ENCODE data around the gene MYT1.

MYT1 gene

DNA sequence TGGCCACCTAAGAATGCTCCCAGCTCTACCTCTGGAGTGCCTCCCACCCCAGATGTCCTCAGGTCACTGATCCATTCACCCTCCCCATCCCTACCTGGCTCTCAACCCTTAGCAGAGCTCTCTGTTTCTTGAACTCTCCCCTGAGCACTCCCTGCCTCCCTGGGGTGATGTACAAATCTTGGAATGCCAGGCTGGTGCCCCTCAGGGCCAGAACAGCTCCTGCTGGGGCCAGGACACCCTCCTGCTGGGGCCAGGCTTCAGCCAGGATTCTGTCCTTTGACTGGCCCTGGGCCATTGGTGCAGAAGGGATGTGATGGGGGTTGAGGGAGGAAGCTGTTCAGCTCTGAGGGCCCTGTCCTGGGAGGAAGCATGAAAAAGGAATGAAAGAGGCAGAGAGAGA is 30.0 kb downstream of the MYT1 start:
- no peak for DNase-seq

DNA sequence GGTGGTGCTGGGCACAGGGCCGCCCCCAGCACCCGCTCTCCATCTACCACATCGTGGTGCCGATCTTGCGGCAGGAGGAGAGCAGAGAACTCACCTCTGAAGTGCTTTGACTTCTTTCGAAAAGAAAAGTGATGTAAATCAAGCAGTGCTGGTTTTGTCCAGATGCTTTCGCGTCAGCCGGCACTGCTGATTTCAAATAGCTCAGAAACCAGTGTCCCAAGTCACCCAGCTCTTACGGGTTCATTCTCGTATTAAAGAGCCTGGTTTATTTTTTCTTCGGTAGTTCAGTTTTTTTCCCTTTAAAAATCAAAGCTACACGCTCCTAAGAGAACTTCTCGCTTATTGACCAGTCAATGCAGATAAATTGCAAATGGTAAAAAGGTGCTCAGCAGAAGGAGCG is 32.1 kb downstream of the MYT1 start:
- no peak for DNase-seq

DNA sequence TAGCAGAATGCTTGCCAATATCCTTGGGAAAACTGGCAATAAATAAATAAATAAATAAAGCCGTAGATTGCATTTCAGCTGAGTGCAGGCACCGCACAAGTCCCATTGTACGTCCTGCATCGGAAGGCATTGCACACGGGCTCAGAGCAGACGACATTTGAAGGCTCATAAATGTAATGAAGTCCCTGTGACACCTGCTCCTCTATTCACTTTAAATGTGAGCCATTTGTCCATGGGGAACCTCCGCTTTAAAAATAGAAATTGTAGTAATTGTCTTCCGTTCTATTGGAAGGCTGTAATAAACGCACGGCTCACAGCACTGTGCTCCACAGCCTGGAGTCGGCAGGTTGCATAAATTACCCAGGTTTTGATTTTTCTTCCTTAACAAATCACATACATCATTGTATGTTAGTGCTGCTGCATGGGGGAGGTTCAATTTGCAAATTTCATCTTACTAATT is 32.6 kb downstream of the MYT1 start:
- DNase-seq, result no peak

DNA sequence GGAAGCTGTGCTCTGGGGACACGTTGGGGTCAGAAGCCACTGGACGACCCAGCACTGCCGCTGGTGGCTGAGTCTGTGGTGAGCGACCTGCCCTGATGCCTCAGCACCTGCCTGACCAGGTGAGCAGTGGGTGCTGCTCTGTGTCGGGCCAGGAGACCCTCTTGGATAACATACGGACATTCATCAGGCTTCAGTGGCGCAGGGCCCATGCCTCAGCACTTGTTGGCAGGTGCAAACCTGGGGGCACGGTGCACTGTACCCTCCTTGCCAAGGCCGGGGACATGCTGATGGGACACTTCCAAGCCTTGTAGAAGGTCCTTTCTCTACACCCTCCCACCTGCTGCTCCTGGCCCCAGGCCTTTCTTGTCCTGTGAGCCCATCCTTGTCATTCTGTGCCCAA is 34.1 kb downstream of the MYT1 start:
- DNase-seq, result no peak

DNA sequence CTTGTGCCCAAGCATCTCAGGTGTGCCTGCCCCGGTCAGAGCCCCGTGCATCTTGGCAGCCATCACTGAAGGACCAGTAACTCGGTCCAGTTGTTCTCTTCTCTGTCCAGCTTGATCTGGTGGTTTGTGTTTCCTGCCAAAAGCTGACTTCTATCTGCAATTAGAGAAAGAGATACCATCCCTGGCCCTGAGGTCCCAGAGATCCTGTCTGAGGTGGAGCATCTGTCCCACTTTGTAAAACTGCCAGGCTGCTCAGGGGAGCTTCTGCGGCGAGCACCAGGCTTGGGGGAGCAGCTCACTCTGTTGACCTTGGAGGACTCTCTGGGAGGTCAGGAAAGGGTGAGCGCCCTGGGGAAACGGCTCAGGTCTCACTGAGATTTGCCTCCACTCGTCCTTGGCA is 35.1 kb downstream of the MYT1 start:
- DNase-seq, result no peak

DNA sequence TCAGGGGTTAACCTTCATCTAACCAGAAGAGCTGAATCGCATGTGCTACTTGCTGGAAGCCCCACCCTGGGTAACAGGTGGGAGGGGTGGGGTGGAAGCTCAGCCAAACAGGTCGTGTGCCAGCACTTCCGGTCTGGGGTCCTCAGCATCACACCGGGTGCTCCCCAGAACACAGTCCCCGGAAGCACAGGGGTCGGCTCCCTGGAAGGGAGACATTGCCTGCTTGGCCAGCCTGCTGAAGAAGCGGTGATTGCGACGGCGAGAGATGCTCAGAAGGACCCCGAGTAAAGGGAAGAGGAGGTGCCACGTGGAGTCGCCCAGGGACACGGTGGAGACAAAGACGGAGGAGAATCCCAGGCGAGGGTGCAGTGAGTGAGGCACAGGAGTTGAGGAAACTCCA is 36.5 kb downstream of the MYT1 start:
- DNase-seq, result no peak

DNA sequence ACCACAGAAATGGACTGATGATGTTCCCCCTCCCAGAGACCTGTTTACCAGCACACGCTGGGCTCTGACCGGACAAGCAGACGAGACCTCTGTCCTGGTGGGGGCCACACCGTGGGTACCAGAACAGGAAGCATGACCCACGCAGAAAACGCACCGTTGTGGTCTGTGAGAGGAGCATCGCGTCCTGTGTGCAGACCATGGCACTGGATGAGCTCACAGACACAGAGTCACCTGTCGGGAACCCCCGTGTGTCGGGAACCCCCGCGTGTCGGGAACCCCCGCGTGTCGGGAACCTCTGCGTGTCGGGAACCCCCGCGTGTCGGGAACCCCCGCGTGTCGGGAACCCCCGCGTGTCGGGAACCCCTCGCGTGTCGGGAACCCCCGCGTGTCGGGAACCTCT is 37.4 kb downstream of the MYT1 start:
- DNase-seq, result no peak

DNA sequence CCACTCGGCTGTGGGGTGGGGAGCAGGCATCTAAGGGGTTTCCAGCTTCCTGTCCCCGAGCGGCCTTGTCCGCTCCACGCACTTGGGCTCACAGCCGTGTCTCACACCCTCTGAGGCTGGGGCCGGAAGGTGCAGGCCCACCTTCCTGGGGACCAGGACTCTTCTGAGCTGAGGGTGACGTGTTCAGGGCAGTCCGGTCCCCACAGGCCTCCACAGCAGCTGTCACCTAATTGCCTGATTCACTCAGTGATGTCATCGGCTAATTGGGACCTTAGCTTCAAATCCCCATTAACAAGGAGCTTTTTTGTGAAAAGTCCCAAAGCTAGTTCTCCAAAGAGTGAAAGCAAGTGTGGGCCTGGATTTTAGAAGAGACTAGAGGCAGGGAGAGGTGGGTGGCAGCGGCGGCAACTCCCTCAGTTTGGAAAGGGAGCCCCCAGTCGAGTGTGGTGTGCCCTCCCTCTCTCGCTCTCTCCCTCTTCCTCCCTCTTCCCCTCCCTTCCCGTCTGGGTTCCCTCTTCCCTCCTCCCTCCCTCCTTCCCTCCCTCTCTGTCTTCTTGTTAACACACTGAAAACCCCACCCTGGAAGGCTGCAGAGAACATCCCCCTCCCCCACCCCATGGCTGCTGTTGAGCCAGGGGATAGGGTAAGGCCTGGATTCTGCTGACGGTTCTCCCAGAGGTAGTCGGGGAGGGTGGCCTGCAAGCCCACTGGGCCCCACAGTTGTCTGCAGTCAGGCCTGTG is 39.0 kb downstream of the MYT1 start:
- no peak for DNase-seq

DNA sequence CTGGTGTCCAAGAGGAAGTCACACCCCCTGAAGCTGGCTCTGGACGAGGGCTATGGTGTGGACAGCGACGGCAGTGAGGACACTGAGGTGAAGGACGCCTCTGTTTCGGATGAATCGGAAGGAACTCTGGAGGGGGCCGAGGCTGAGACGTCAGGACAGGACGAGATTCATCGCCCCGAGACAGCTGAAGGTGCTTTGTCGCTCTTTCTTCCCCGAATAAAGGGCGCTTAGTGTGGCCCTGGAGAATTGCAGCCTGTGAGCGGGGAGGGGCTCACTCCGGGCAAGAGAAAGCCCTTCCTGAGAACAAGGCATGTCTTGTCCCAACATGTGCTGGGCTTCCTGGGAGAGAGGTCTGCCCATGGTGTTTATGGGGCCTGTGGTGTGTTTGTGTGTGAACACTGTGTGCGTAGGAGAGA is 41.4 kb downstream of the MYT1 start:
- DNase-seq, result no peak

DNA sequence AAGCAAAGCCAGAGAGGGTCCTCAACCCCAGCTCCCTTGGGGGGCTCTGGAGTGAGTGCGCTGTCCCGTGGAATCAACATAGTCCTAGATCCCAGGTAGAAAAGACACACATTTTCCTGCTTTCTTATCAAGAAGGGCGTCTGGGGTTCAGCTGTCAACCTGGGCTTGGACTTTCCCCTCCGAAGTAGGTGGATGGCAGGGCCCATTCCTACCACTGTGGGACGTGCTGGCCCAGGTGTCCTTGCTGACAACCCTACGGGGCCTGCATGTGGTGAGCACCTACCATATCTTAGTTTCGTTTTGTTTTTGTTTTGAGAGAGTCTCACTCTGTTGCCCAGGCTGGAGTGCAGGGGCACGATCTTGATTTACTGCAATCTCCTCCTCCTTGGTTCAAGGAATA is 42.4 kb downstream of the MYT1 start:
- no peak for DNase-seq

DNA sequence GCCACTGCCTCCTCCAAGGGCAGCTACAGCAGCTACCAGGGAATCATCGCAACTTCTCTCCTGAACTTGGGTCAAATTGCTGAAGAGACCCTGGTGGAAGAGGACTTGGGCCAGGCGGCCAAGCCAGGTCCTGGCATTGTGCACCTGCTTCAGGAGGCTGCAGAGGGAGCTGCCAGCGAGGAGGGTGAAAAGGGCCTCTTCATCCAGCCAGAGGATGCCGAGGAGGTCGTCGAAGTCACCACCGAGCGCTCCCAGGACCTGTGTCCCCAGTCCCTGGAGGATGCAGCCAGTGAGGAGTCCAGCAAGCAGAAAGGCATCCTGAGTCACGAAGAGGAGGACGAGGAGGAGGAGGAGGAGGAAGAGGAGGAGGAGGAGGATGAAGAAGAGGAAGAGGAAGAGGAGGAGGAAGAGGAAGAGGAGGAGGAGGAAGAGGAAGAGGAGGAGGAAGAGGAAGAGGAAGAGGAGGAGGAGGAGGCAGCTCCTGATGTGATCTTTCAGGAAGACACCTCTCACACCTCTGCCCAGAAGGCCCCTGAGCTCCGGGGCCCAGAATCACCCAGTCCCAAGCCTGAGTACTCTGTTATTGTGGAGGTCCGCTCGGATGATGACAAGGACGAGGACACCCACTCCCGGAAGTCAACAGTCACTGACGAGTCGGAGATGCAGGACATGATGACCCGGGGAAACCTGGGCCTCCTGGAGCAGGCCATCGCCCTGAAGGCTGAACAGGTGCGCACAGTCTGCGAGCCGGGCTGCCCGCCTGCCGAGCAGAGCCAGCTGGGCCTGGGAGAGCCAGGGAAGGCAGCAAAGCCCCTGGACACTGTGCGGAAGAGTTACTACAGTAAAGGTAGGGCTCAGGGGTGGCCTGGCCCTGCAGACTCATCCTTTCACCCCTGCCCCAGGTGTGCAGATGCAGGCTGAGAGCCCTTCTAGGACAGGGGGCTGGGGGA is 43.7 kb downstream of the MYT1 start:
- no peak for DNase-seq

DNA sequence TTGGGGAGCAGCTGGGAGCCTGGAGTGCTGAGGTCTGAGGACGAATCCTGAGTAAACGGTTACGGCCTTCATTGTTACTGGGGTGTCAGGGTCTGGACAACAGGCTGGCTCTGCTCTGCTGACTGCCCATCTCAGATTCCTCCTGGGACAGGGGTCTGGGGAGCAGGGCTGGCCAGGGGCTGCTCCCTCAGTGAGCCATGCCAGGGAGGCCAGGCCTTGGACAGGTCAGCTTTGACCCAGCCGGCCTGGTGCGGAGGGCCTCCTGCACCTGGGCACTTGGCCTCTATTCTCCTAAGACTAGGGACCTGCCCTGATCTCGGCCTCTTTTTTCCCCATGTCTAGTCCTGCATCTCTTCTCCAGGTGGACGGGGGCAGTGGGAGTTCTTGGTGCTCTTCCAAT is 44.9 kb downstream of the MYT1 start:
- no peak for DNase-seq

DNA sequence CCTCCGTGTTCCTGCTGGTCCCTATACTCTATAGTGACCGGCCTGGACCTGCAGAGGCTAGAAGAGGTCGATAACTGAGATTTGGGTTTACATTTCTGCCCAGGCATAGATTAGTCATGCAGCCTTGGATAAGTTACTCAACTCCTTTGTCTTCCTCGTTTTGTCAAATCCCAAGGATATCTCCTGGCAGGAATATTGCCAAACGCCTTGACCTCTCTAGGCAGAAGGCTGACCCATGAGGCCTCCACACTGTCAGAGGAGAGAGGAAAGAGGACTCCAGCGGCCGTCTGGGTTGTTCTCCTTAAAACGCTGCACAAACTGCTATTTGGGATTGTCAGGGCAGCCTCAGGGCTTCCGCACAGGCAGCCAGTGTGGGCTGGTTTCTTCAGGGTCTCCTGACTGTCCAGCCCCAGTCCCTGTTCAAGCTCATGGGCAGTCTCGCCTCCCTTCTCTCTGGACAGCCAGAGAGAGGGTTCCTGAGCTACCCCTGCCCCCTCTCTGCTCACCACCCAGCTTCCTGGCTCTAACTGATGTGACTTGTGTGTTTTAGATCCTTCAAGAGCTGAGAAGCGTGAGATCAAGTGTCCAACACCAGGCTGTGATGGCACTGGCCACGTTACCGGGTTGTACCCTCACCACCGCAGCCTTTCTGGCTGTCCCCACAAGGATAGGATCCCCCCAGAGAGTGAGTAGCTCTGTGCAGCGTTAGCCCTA is 46.6 kb downstream of the MYT1 start:
- DNase-seq, result no peak

DNA sequence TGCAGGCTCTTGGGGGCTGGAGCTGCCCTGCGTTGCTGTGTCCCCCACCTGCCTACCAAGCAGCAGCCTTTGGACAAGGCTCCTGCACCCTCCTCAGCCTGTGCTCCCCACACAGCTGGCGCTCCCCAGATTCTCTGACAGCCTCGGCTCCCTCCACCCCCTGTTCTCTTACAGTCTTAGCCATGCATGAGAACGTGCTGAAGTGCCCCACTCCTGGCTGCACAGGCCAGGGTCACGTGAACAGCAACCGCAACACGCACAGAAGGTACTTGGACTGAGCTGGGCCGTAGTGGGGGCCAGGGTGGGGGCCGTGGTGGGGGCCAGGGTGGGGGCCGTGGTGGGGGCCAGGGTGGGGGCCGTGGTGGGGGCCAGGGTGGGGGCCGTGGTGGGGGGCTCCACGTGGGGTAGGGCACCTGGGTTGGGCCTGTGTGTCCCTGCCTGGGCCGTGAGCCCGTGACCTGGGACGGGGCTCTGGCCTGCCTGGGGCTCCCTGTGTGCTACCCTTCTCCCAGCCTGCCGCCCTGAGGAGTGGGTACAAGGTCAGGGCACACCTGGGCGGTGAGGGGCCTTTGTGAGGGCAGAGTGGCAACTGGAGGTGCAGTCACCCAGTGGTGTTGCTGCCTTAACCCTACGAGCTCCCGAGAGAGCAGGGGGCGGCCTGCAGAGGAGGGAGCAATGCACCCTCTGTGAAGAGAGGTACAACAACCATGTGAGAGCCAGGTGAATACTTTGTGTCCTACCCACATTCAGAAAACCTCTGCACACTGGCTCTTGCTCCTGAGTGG is 47.8 kb downstream of the MYT1 start:
- DNase-seq, result no peak

DNA sequence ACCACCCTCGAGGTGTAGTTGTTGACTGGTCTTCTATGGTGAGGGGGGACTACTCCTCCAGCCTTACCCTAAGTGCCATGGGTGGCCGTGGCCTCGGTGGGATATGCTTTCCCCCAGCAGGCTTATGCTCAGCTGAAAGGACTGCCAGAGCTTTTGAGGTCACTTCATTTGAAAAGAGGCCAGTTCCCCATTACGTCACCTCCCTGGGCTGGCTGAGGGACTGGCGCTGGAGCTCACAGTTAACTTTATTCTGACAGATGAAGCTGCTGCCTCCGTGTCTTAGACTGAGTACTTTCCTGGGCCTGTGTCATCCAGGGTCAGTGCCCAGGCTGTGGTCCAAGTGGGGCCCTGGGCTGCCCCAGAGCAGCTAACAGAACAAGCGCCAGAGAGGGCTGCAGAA is 48.5 kb downstream of the MYT1 start:
- DNase-seq, result no peak

DNA sequence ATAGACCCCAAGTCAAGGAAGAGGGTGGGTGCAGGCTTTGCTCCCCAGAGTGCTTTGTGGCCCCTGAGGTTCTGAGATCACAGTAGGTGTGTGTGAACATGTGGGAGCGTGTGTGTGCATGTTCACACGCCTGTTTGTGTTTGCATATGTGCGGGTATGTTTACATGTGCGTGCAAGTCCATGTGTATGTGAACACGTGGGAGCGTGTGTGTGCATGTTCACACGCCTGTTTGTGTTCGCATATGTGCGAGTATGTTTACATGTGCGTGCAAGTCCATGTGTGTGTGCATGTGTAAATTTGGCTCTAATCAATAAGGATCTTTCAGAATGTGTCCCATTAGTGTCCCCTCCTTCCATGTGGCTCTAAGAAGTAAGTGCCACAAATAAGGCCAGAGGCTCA is 49.9 kb downstream of the MYT1 start:
- no peak for DNase-seq

DNA sequence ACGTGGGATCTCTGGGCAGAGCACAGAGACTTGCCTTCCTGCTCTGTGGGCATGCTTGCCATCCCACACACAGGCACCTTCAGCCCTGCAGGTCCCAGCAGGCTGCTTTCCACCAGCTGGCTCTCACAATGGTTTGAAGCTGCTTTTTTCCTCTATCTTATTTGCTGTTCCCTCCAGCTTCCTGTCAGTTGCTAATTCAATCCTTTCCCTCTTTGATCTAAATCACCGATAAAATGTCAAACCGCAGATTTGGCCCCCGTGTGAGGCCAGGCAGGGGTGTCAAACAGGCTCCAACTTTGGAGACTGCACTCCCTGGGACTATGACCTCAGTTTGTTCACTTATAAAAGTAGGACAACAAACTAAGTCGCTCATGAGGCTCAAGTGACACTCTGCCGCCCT is 50.7 kb downstream of the MYT1 start:
- no peak for DNase-seq

DNA sequence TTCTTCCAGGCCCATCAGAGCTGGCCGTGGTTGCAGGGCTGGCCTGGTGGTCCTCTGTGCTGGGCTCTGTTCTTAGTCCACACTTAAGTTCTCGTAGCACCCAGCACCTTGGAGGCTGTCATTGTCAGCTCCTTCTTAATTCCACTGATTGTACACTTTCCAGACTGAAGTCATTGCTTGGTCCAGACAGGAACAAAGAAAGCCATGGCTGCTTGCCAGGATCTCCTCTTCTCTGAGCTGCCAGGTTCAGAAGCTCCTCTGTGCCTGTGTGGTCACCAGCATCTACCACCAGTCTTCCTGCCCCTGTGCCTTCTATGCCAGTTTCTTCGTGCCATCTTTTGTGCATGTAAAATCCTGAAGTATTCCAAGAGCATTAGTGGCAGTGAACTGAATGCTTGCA is 51.8 kb downstream of the MYT1 start:
- no peak for DNase-seq

DNA sequence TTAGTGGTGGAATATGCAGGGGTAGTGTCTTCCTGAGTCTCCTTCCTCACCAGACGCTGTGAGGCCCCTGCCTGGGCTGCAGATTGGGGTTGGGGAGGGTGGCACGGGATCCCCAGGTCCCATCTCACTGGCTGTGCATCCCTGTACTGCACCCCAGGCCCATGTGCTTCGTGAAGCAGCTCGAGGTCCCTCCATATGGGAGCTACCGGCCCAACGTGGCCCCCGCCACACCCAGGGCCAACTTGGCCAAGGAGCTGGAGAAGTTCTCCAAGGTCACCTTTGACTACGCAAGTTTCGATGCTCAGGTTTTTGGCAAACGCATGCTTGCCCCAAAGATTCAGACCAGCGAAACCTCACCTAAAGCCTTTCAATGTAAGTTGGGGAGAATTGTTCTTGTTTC is 52.7 kb downstream of the MYT1 start:
- no peak for DNase-seq

DNA sequence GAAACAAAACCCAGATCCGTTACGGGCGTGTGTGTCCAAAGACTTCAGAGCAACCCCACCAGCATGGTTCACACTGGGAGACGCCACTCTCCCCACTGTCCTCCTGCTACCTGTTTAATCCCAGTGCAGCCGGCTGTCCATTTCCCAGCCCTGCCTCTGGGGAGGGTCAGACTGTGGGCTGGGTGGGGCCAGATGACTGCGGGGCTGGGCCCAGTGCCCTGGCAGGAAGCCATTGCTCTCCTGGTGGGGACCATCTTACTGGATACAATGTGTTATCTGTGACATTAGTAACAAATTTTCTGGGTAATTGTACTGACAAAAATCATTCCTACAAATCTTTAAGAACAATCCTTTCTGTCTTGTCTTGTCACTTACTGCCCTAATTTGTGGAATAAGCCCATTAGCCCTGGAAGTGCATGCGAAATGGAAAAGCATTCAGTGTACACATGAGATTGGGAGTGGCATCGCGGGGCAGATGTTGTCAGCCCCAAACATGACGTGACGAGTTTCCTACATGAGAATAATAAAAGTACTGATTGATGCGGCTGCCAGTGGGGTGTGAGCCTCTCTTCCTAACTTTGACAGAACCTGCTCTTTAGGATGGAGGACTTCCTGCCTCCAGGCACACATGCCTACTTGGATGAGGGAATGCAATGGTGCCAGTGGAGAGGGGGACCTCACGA is 53.4 kb downstream of the MYT1 start:
- no peak for DNase-seq

DNA sequence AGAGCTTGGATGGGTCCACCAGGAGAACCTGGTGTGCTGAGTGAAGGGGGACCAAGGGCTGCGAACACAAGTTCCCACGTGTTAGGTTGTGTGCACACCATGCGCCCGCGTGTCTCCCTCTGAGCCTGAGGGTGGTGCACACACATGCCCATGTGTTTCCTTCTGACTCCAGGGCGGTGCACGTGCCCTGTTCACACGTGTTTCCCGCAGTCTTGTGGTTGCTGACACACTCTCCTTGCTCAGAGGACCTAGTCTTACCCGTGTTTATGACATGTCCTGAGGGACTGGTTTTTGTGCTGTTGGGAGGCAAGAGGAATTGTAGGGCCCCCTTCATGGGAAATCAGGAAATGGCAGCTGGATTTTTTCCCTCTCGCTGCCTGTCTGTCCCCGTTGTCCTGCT is 55.0 kb downstream of the MYT1 start:
- no peak for DNase-seq

DNA sequence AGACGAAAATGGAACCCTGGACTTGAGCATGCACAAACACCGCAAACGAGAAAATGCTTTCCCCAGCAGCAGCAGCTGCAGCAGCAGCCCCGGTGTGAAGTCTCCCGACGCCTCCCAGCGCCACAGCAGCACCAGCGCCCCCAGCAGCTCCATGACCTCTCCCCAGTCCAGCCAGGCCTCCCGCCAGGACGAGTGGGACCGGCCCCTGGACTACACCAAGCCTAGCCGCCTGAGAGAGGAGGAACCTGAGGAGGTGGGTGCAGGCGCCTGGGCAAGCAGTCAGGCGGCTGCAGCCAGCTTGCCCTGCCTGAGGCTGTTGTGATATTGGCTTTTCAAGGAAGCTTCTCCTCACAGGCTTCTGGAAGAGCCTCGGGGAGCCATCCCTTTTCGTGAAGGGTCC is 55.5 kb downstream of the MYT1 start:
- no peak for DNase-seq

All from AML-193 (cell line).